ENCODE results near the gene PMPCB. TPM values are rescaled to one million over a fixed set of nuclear protein-coding genes. Genes with fewer than 3 reads are reported as not detected.

PMPCB gene
- polyA plus RNA-seq, 3 donors = 42.8 to 50.8 (median 44.9) TPM

DNA sequence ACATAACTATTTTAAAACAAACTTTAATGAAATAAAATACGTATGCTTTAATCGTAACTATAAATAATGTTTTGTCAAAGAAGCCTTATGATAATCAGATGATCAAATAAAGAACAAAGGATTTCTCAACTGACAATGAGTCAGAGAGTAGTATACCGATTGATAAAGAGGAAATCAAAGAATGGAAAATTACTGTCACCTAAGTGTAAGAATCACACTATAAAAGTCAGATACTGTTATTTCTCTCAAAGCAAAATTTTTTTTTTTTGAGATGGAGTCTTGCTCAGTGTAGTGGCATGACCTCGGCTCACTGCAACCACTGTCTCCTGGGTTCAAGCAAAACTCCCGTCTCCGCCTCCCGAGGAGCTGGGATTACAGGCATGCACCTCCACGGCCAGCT is 28.5 kb downstream of the PMPCB start:
- no peaks in the 10 kb centered on the region for H3K27me3 Mint-ChIP-seq (ENCODE audit: low read depth in 3 of 3)
- no peaks in the 10 kb centered on the region for H3K4me1 Mint-ChIP-seq
- TF ChIP-seq, protein P1, sequence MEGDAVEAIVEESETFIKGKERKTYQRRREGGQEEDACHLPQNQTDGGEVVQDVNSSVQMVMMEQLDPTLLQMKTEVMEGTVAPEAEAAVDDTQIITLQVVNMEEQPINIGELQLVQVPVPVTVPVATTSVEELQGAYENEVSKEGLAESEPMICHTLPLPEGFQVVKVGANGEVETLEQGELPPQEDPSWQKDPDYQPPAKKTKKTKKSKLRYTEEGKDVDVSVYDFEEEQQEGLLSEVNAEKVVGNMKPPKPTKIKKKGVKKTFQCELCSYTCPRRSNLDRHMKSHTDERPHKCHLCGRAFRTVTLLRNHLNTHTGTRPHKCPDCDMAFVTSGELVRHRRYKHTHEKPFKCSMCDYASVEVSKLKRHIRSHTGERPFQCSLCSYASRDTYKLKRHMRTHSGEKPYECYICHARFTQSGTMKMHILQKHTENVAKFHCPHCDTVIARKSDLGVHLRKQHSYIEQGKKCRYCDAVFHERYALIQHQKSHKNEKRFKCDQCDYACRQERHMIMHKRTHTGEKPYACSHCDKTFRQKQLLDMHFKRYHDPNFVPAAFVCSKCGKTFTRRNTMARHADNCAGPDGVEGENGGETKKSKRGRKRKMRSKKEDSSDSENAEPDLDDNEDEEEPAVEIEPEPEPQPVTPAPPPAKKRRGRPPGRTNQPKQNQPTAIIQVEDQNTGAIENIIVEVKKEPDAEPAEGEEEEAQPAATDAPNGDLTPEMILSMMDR (IDR thresholded peaks at IDR 0.05) = no peak
- Histone ChIP-seq H3K4me3 (replicated peaks in 1 of 3; ENCODE audit: low read depth in 2 of 3, low read length in 3 of 3) (no peak overlapping the region), H3K79me2 (ENCODE audit: insufficient read depth, low read length) (peaks cover 6% of the 10 kb centered on the region), H4K20me1 (ENCODE audit: insufficient read depth, low read length) (peaks cover 8% of the 10 kb centered on the region), H3K9ac (ENCODE audit: insufficient read depth, low read length, poor library complexity, severe bottlenecking) (no peak overlapping the region), H3K27ac (ENCODE audit: low read depth in 1 of 2, low read length in 2 of 2) (no peak overlapping the region), H2AFZ (ENCODE audit: insufficient read depth, low read depth, low read length, poor library complexity, severe bottlenecking) (no peak overlapping the region), H3K27me3 (ENCODE audit: control insufficient read depth in 2 of 2, insufficient read depth in 2 of 2, low read length in 2 of 2) (no peaks in the 10 kb centered on the region), H3K4me2 (replicated peaks; ENCODE audit: extremely low read depth, low read length, poor library complexity, severe bottlenecking) (no peak overlapping the region), H3K36me3 (replicated peaks in 1 of 2; ENCODE audit: control insufficient read depth in 1 of 2, insufficient read depth in 2 of 2, low read length in 2 of 2) (peaks cover 78 to 95% of the 10 kb centered on the region in 2 donors), H3K9me3 (replicated peaks in 1 of 2; ENCODE audit: control insufficient read depth in 1 of 2, insufficient read depth in 1 of 2, low read length in 2 of 2) (no peaks in the 10 kb centered on the region), H3K4me1 (ENCODE audit: control insufficient read depth in 1 of 2, insufficient read depth in 2 of 2, low read length in 2 of 2) (no peaks in the 10 kb centered on the region)
- H3K4me3 Mint-ChIP-seq = no peak overlapping the region
- H3K36me3 Mint-ChIP-seq = peaks cover 63 to 78% of the 10 kb centered on the region in 2 donors
- H3K27ac Mint-ChIP-seq = peak overlapping the region in 2 of 7 donors; percentile 10 to 40
- DNase-seq = no peak
- H3K9me3 Mint-ChIP-seq = no peaks in the 10 kb centered on the region
- intact Hi-C loops (cut with micrococcal nuclease) = no loop called here
- WGBS (ENCODE audit: insufficient coverage) = no CpG with 5 or more reads among the region's 8 CpGs

DNA sequence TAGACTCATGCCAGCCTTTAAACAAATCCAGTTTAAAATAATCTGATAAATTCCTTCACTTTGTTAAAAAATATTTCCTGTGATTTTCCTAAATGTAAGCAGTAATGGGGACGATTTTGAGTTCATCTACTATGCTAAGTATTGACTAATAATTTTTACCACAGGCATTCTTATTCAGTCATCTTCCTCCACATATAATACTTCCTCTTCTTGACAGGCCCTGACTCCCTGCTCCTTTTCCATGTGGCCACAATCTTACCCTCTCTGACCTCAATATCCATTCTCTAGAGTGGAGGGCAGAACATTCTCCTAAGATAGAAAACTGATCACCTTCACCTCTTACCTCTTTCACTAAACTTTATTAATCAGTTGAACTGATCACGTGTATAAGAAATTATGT is 39.5 kb downstream of the PMPCB start:
- H3K36me3 ChIP-seq (replicated peaks in 1 of 2; ENCODE audit: control insufficient read depth in 1 of 2, insufficient read depth in 2 of 2, low read length in 2 of 2) = peaks cover 71 to 90% of the 10 kb centered on the region in 2 donors
- H3K9me3 ChIP-seq (replicated peaks in 1 of 2; ENCODE audit: control insufficient read depth in 1 of 2, insufficient read depth in 1 of 2, low read length in 2 of 2) = no peaks in the 10 kb centered on the region
- H4K20me1 ChIP-seq (ENCODE audit: insufficient read depth, low read length) = no peaks in the 10 kb centered on the region
- intact Hi-C loops (cut with micrococcal nuclease) = no loop called here
- peaks cover 10% of the 10 kb centered on the region for H3K4me1 Mint-ChIP-seq
- no peak overlapping the region for H3K4me3 Mint-ChIP-seq
- TF ChIP-seq, protein P1 (IDR thresholded peaks at IDR 0.05) = no peak
- H3K27me3 Mint-ChIP-seq (ENCODE audit: low read depth in 3 of 3) = no peaks in the 10 kb centered on the region
- H3K9me3 Mint-ChIP-seq = no peaks in the 10 kb centered on the region
- H3K27ac Mint-ChIP-seq = peak overlapping the region in 3 of 7 donors; percentile 0 to 68 (median 66)
- H3K4me1 ChIP-seq (ENCODE audit: control insufficient read depth in 1 of 2, insufficient read depth in 2 of 2, low read length in 2 of 2) = no peaks in the 10 kb centered on the region
- H3K27me3 ChIP-seq (ENCODE audit: control insufficient read depth in 2 of 2, insufficient read depth in 2 of 2, low read length in 2 of 2) = no peaks in the 10 kb centered on the region
- WGBS (ENCODE audit: insufficient coverage) = no CpG with 5 or more reads among the region's 2 CpGs
- no peak overlapping the region for H2AFZ ChIP-seq (ENCODE audit: insufficient read depth, low read depth, low read length, poor library complexity, severe bottlenecking)
- peaks cover 68% of the 10 kb centered on the region for H3K79me2 ChIP-seq (ENCODE audit: insufficient read depth, low read length)
- peaks cover 64 to 84% of the 10 kb centered on the region in 2 donors for H3K36me3 Mint-ChIP-seq
- no peak for DNase-seq
- H3K4me3 ChIP-seq (replicated peaks in 1 of 3; ENCODE audit: low read depth in 2 of 3, low read length in 3 of 3) = no peak overlapping the region
- no peak overlapping the region for H3K27ac ChIP-seq (ENCODE audit: low read depth in 1 of 2, low read length in 2 of 2)
- no peak overlapping the region for H3K9ac ChIP-seq (ENCODE audit: insufficient read depth, low read length, poor library complexity, severe bottlenecking)
- H3K4me2 ChIP-seq (replicated peaks; ENCODE audit: extremely low read depth, low read length, poor library complexity, severe bottlenecking) = no peak overlapping the region

Data from CD14-positive monocyte (primary cell).